Measurements from ENCODE around the gene P2RX7.
"Not testable (repeated sequence)": the region's sequence is repeated elsewhere in the genome, so short reads cannot be mapped to it uniquely, and the experiment has no call there.

P2RX7 gene

GRCh38 chr12:121212875-121213274 lies 80.2 kb downstream of the P2RX7 start:
- no peak for DNase-seq

- no peak for DNase-seq
These were observed 81.6 kb downstream of the P2RX7 start for GRCh38 chr12:121214166-121214777.

GRCh38 chr12:121214855-121215745 lies 82.4 kb downstream of the P2RX7 start:
- DNase-seq = no peak

GRCh38 chr12:121216102-121216501 lies 83.4 kb downstream of the P2RX7 start:
- DNase-seq = no peak

- no peak for DNase-seq
These were observed 84.4 kb downstream of the P2RX7 start for GRCh38 chr12:121217063-121217462.

GRCh38 chr12:121217761-121218160 lies 85.1 kb downstream of the P2RX7 start:
- DNase-seq = no peak

GRCh38 chr12:121218588-121219352 lies 86.1 kb downstream of the P2RX7 start:
- no peak for DNase-seq

- no peak for DNase-seq
These were observed 86.8 kb downstream of the P2RX7 start for GRCh38 chr12:121219353-121219986.

- DNase-seq = no peak
These were observed 90.2 kb downstream of the P2RX7 start for GRCh38 chr12:121222847-121223246.

GRCh38 chr12:121223292-121224285 lies 90.9 kb downstream of the P2RX7 start:
- no peak for DNase-seq

- DNase-seq = no peak
These were observed 91.9 kb downstream of the P2RX7 start for GRCh38 chr12:121224591-121224990.

GRCh38 chr12:121226399-121226798 lies 93.7 kb downstream of the P2RX7 start:
- no peak for DNase-seq

GRCh38 chr12:121226871-121227270 lies 94.2 kb downstream of the P2RX7 start:
- not testable (repeated sequence) for DNase-seq

GRCh38 chr12:121227294-121227693 lies 94.6 kb downstream of the P2RX7 start:
- no peak for DNase-seq

GRCh38 chr12:121228919-121229665 lies 96.4 kb downstream of the P2RX7 start:
- no peak for DNase-seq

- DNase-seq = peak; percentile 58
These were observed 97.3 kb downstream of the P2RX7 start for GRCh38 chr12:121229826-121230537.

GRCh38 chr12:121230538-121230907 lies 97.8 kb downstream of the P2RX7 start:
- DNase-seq = no peak

GRCh38 chr12:121232163-121232562 lies 99.5 kb downstream of the P2RX7 start:
- DNase-seq = no peak

- DNase-seq = no peak
These were observed 100.4 kb downstream of the P2RX7 start for GRCh38 chr12:121232977-121233627.

- no peak for DNase-seq
These were observed 100.9 kb downstream of the P2RX7 start for GRCh38 chr12:121233628-121234020.
